GM18519 (cell line): ENCODE measurements around the gene MMD.
"Not testable (repeated sequence)": the region's sequence is repeated elsewhere in the genome, so short reads cannot be mapped to it uniquely, and the experiment has no call there.

Experiments
- ATAC-seq: cut with Tn5 transposase; IDR thresholded peaks from one replicate; pipeline ENCODE4 v1.9.1; 2021; ENCODE audit warnings: mild to moderate bottlenecking, moderate library complexity; ENCODE audit not compliant: unreplicated experiment, low FRiP score

The MMD gene

GRCh38 chr17:55444471-55445441 is 23.1 kb upstream of the MMD start:
- ATAC-seq: no peak

GRCh38 chr17:55443904-55444303 is 22.3 kb upstream of the MMD start:
- no peak for ATAC-seq

GRCh38 chr17:55442953-55443683 is 21.5 kb upstream of the MMD start:
- no peak for ATAC-seq

DNA sequence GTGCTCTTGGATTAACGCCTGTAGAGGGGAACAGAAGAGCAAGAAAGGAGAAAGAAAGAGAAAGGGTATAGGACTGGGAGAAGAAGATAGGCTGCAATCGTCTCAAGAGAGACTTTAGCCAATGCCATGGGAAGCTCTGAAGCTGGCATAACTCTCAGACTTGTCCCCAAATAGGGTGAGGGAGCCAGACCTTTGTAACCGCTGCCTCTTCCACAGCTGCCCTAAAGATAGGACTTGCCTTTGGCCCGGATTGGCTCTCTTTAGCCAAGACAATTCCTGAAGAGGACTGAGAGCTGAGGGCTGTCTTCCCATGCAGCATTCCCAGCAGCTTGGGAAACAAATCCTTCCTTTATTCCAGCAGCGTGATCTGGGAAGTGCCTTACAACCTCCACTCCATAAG is 20.8 kb upstream of the MMD start:
- no peak for ATAC-seq

- ATAC-seq: no peak
Measured at GRCh38 chr17:55441544-55441943, 19.9 kb upstream of the MMD start.

DNA sequence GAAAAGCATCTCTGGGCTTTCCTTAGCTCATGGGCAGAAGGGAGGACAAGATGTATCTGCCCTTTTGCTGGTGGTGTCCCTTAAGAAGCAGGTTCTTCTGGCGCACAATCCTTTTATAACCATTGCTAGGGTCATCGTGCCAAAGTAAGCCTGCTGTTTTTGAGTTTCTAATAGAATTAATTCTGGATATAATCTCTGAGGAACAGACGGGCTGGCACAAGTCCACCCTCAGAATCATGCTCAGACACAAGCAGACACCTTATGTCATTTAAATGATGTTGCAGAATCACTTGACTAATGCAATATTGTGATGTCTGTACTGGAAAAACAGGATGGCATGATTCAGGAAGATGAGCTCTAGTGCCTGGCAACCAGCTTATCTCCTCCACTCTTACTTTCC is 18.8 kb upstream of the MMD start:
- ATAC-seq: no peak

GRCh38 chr17:55437159-55437605 is 15.5 kb upstream of the MMD start:
- peak; percentile 56 for ATAC-seq

DNA sequence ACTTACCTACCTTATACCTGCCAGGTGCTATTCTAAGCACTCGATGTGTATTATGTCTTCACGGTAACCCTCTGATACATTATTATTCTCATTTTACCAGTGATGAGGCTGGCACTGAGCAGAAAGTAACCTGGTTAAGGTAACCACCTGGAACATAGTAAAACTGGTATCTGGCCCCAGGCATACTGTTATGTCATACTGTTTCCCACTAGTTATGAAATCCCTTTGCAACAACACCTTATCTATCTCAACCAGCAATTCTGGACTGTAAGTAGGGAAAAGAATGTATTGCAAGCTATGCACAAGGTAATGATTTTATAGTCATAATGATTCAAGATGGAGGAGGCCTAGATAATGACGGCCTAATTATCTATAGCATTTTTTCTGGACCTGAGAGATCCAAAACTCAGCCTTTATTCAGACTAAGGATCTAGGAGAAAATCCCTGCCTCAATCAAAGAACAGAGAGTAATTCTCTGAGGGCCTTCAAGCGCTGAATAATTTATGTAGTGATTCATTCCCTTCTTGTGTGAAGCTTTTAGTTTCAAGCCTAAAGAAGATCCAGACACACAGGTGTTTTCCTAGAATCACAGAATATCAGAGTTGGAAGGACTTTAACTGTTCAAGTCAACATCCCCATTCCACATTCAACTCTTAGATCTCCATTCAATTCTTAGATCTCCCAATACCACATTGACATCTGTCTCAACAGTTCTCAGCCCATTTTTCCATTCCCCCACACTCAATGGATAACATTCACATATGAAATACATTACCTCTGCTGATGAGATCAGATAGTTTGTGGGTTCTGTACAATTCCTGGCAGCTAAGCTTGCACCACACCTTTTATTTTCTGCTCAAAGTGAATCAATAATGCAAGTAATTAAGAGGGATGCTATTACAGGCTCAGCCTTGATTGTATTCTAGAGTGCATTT is 14.9 kb upstream of the MMD start:
- peak; percentile 15 for ATAC-seq

GRCh38 chr17:55435408-55435807 is 13.8 kb upstream of the MMD start:
- no peak for ATAC-seq

- ATAC-seq: no peak
Measured at GRCh38 chr17:55434721-55435120, 13.1 kb upstream of the MMD start.

DNA sequence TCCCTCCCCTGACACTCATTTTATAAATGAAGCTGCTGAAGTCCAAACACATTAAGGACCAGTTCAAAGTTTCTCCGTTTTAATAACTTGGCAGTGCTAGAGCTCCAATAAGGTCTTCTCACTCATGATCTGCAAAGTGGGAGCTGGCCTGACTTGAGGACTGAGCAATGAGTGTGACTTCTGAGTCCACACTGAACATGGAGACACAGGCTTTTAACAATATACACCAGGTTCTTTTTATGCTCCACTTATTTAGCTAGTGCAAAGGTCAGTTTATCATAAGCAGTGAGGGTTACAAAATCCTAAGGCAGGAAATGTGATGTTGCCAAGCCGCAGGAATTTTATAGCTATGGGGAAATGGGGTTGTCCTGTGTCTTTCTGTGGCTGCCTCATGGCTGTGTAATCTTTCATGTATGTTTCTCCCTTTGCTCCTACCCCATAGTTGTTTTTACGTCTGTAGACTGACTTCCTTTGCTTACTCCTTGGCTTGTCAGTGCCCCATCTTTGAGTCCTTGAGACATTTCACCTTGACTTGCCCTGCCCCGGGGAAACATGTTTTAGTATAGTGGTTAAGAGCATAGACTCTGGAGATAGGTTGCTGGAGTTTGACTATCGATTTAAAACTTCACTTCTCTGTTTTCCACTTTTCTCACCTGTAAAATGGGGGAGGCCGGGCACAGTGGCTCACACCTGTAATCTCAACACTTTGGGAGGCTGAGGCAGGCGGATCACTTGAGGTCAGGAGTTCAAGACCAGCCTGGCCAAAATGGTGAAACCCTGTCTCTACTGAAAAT is 12.2 kb upstream of the MMD start:
- no peak for ATAC-seq

- no peak for ATAC-seq
Measured at GRCh38 chr17:55433029-55433628, 11.5 kb upstream of the MMD start.

GRCh38 chr17:55432358-55433028 is 10.9 kb upstream of the MMD start:
- no peak for ATAC-seq

- not testable (repeated sequence) for ATAC-seq
Measured at GRCh38 chr17:55431914-55432313, 10.3 kb upstream of the MMD start.

GRCh38 chr17:55430541-55431288 is 9.1 kb upstream of the MMD start:
- ATAC-seq: no peak

- ATAC-seq: peak; percentile 11
Measured at GRCh38 chr17:55427587-55427882, 5.9 kb upstream of the MMD start.

DNA sequence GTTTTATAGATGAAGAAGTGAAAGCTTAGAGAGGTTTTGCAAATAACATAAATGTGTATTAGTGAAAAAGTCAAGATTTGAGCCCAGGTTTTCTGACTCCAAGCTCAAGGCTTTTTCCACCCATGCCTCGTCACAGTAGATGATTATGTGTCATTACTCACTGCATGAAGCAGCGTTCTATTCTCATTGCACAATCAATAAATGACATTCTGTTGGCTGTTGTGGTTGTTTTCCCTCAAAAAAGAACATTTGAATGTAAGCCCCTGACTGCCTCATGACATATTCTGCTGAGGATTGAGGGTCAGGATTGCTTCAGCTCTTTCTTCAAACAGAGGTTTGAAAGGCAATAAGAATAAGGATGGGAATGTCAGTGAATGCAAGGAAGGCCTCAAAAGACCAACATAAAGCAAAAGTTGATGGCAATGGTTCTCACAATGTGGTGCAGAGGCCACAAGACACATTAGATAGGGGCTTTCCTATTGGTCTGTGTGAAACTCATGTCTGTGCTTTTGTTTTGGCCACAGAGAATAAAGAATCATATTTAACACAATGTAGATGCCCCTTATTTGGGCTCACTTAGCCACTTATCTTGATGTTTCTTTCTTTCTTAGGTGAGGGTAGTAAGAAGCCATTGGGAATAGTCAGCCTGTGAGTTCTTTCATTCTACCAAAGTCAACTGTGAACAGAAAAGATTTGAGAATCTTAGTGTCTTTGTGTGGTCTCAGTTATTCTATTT is 5.4 kb upstream of the MMD start:
- ATAC-seq: peak; percentile 49
